ENCODE results near the gene SSH2.

DNA sequence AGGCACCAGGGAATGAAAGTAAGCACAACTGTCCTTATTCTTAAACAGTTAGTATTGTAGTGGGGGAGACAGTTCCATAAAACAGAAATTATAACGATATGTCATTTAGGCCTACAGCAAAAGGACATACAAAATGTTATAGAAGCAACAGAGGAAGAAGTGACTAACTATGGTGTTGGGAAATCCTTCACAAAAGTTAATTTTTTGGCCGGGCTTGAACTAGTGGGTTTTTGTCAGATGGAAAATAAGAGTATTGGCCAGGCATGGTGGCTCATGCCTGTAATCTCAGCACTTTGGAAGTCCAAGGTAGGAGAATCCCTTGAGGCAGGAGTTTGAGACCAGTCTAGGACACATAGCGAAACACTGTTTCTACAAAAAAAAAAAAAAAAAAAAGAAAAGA, 127.8 kb downstream of the SSH2 start:
- TF ChIP-seq, protein P1, sequence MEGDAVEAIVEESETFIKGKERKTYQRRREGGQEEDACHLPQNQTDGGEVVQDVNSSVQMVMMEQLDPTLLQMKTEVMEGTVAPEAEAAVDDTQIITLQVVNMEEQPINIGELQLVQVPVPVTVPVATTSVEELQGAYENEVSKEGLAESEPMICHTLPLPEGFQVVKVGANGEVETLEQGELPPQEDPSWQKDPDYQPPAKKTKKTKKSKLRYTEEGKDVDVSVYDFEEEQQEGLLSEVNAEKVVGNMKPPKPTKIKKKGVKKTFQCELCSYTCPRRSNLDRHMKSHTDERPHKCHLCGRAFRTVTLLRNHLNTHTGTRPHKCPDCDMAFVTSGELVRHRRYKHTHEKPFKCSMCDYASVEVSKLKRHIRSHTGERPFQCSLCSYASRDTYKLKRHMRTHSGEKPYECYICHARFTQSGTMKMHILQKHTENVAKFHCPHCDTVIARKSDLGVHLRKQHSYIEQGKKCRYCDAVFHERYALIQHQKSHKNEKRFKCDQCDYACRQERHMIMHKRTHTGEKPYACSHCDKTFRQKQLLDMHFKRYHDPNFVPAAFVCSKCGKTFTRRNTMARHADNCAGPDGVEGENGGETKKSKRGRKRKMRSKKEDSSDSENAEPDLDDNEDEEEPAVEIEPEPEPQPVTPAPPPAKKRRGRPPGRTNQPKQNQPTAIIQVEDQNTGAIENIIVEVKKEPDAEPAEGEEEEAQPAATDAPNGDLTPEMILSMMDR (IDR thresholded peaks at IDR 0.05 in 4 of 5, conservative IDR thresholded peaks at IDR 0.05 in 1 of 5) = no peak
- TF ChIP-seq POLR2A (IDR thresholded peaks at IDR 0.05) = no peak
